CD4-positive, alpha-beta T cell treated with Interleukin-6 at 100 ng/mL for 8 hours (primary cell): ENCODE results near the gene CHID1.

ENCODE experiments used
- DNase-seq: peaks from one replicate; pipeline ENCODE4 v3.0.0-alpha.2; 2020; ENCODE audit warnings: mixed read lengths, low spot score

Gene CHID1

DNA sequence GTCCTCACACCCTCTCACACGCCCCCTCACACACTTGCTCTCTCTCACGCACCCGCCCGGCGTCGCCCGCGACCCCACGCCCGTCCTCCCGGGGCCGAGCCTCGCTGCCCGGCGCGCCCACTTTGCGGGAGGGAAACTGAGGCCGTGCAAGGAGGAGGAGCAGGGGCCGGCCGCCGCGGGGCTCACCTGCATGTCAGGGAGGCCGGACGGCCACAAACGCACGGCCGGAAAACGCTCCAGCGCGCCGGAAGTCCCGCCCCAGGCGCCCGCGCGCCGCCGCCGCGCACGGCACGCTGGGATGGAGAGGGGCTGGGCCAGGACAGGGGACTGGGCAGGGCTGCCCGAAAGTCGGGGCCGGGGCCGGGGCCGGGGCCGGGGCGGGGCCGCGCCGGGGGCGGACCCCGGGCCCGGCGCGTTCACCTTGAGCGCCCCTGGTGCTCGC is at the start of gene CHID1:
Gene CHID1 (minus strand): TSS at position 222 of the 442 bp plus-strand sequence. CDS start 5,994 bp downstream, outside the sequence.
- DNase-seq: peak; percentile 83

GRCh38 chr11:959608-960007 is 49.0 kb upstream of the CHID1 start:
- no peak for DNase-seq

DNA sequence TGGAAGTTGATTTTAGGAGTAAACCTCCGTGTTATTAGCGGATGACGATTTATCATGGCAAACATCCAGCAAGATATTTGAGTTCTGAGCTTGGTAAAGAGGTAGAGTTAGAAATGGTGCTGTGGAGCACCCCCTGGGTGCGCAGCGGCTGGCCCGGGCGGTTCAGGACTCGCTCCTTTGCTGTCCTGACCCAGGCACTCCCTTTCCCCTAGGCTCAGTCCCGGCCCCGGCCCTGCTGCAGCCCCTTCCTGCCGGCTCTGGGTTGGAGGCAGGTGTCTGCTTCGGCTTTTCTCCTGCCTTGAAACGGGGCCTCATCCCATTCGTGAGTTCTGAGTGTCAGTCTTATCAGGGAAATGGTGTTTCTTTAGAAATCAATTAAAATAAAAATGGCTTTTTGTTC is 48.4 kb upstream of the CHID1 start:
- no peak for DNase-seq

DNA sequence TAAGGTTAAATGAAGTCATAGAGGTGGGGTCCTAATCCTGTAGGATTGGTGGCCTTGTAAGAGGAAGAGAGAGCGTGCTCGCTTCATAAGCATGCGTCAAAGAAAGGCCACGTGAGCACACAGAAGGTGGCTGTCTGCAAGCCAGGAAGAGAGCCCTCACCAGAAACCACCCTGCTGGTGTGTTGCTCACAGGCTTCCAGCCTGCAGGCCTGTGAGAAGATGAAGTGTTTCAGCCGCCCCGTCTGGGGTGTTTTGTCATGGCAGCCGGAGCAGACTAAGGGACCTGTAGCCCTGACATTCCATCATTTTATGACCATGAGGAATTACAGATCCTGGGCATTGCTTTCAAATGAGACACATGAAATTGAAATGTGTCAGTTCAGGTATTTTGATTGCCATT is 47.5 kb upstream of the CHID1 start:
- no peak for DNase-seq

DNA sequence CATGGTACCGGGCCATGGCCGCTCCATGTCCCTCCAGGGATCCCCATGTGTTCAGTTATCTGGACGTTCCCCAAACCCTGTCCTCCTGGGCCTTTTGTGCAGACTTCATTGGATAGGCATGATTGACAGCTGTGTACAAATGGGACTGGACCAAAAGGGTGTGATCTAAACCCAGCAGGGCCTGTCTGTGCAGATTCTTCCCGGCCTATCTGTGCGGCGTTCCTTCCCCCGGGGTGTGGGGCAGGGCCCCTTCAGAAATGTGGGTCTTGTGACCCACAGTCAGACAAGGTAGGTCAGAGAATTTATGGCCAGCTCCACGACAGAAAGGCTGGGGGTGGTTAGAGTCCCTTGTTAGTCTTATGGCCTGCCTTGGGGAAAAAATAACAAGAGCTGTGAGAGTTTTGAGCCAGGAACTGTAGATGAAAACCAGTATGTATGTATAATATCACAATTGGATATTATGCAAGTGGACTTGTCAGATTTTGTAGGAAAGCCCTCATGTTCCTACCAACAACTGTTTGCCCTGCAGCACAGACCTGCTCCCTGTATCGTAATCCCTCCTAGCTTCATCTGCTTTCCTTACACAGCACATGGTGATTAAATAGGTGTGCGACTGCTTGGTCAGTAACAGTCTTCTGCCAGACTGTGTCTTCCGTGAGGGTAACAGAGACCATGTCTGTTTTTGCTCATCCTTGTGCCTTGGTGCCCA is 46.8 kb upstream of the CHID1 start:
- DNase-seq: no peak

DNA sequence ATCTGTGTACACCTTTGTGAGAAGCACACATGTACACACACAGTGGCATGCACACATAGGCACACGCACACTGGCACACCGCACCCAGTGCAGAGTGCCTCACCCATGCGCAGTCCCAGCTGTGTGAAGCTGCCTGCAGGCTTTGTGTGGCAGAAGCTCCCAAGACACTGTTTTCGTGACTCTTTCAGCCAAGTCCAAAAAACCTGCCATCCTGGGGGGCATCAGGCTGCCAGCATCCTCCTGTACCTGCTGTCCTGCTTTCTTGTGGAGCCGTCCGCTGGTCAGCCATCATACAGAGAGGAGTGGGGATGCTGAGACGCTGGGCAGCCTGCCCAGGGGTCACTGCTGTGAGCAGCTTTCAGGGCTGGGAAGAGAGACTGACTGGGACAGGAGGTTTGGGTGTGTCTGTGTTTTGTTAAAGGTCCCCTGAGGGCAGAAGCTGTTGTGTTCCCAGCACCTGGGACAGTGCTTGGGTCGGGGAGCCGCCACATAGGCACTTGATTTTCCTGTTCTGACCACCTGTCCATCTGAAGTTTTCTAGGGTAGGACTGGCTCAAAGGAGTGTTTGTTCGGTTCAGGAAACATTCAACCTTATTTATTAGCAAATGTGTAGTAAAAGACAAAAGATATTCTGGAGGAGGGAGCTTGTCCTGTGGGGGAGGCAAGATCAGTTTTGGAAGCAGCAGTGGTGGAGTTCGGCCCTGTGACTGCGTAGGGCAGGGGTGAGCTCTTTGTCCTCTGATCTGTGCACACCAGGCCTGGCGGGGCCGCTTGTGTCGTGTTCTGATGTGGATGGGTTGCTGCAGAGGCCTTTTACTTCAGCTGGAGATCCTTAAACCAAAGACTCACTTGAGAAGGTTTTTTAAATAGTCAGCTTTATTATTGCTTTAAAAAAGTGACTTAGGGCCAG is 44.8 kb upstream of the CHID1 start:
- no peak for DNase-seq

GRCh38 chr11:954392-955153 is 44.0 kb upstream of the CHID1 start:
- DNase-seq: no peak

DNA sequence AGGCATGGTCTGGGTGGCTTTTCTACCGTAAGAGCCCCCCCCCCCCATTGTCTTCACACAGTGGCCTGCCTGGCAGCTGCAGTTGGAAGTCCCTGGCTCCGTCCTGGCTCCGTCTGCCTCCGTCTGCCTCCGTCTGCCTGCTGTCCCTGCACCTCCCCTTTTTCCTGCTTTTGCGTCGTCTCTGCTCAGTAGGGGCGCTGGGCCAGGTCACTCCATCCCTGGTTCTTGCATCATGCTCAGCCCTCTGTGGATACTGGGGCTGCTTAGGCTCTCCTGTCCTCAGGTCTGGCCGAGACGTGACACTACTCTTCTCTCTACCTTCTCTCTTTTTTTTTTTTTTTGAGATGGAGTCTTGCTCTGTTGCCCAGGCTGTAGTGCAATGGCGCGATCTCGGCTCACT is 42.9 kb upstream of the CHID1 start:
- DNase-seq: no peak

DNA sequence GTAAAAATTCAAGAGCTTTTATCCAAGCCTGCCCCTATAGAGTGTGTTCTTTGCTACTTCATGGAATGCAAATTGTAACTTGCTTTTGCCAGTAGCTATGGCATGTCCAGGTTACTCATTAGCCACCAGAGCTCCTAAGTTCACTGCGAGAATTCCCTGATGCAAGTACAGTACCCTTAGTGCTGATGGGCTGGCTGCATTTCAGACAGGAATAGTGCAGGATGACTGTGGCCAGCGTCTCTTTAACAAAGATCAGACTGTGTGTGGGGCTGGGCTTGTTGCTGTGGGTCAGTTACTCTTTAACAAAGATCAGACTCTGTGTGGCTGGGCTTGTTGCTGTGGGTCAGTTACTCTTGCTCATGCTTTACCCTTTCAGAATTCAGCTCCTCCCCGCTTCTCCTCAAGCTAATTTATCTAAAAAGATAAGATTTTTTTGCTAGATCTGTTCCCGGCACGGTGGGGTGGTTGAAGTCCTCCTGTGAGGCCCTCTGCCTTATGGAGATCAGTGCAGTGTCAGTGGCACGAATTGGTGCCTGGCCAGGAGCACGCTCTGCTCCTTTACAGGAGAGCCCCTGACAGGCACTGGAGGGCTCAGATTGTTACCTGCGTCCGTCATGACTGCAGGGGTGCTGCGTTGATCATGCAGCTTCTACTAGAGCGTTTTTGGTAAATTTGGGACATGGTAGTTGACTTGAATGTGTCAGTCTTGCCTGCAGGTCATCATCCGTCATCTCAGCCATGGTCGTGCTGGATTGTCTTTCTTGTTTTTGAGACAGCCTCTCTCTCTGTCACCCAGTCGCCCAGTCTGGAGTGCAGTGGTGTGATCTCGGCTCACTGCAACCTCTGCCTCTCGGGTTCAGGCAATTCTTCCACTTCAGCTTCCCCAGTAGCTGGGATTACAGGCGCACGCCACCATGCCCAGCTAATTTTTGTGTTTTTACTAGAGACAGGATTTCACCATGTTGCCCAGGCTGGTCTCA is 42.1 kb upstream of the CHID1 start:
- DNase-seq: no peak

DNA sequence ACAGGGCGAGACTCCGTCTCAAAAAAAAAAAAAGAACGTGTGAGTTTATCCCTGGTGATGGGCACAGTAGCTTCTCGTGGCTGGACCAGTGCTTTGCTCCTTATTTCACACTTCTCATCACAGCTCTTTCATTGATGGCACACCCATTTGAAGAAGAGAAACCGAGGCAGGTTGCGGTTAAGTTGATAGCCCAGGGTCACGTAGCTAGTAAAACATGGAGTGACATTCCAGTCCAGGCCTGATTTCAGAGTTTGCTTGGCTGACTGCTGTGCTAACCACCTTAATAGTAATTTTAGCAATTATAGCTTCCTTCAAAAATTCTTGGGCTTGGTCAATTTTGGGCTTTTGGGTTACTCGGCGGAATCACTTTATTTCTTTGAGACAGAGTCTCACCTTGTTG is 40.9 kb upstream of the CHID1 start:
- DNase-seq: no peak

- no peak for DNase-seq
These were observed 37.1 kb upstream of the CHID1 start for GRCh38 chr11:947744-948143.

- DNase-seq: no peak
These were observed 35.4 kb upstream of the CHID1 start for GRCh38 chr11:945986-946385.

DNA sequence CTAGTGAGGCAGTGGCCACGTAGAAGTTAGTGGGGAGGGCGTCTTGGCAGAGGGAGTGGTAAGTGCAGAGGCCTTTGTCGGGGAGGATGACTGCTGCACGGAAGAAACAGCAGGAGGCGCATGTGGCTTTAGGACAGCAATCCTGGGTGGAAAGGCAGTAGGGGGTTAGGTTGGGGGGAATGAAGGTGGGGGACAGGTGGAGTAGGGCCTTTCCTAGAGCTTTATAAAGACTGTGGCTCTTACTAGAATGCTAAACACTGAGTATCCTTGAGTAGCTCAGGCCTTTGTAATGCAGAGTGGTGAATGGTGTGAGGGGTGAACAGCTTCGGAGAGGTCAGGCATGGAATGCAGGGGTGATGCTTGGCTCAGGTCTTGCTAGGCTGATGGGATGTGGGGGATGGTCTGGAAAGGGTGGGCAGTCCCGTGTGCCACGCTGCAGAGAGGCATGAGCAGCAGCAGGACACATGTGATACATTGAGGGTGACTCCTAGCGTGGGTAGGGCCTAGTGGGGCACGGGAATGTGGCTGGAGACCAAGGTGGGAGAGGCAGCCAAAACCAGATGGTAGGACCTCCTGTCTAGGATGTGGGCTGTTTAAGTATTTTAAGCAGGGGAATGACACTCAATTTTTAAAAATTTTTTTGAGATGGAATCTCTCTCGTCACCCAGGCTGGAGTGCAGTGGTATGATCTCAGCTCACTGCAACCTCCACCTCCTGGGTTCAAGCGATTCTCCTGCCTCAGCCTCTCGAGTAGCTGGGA is 34.3 kb upstream of the CHID1 start:
- DNase-seq: no peak

DNA sequence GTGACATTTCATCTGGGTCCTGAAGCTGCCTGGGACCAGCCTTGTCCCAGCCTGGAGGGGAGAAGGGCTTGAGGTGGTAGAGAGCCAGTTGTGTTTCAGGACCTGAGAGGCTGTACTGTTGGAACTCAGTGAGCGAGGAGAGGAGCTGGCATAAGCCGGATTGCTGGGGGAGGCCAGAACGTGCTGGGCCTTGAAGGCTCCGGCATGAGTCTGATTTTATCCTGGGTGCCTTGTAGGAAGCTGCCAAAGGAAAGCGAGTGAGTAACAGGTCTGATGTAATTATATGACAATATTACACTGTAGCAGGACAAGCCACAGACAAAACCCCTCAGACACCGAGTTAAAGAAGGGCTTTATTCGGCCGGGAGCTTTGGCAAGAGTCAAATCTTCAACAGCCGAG is 32.2 kb upstream of the CHID1 start:
- no peak for DNase-seq

- DNase-seq: no peak
These were observed 30.0 kb upstream of the CHID1 start for GRCh38 chr11:940496-941135.

- DNase-seq: no peak
These were observed 27.2 kb upstream of the CHID1 start for GRCh38 chr11:937841-938261.

- no peak for DNase-seq
These were observed 25.6 kb upstream of the CHID1 start for GRCh38 chr11:936199-936598.

DNA sequence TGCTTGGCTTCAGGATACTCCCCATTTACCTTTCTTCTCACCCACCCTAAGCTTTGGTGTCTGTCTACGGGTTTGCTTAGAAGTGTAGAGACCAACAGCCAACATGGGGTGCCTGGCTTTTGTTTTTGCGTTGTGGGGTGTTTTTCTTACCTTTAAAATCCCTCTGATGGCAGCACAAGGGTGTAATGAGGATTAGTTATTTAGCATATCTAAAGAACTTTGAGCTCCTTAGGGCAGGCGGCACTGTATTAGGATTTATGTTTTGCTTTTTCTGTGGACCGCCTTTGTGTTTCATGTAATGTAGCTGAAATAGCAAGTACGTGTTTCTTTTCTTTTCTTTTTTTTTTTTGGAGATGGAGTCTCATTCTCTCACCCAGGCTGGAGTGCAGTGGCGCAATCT is 23.9 kb upstream of the CHID1 start:
- no peak for DNase-seq

DNA sequence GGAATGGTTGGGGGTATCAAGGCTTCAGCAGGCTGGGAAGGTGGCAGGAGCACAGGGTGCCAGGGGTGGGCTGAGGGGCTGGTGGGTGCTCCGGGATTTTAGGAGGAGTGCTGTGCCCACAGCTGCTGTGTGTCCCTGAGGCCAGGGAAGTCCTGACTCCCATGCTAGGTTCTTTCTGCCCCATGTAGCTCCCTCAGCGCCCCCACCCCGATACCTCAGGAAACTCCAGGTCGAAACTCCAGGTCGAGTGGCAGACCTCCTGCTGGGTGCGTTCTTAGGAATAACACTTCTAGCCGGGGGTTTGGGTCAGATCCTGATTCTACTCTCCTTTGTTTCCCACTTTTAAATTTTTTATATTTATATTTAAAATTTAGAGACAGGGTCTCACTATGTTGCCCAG is 23.3 kb upstream of the CHID1 start:
- no peak for DNase-seq
